GM12892 (cell line): ENCODE data around the gene TRIM58.

Source experiments
- DNase-seq: peaks from one replicate; pipeline ENCODE4 v3.0.0; 2011; ENCODE audit not compliant: insufficient read length
- FAIRE-seq: peaks from 2 replicates; lab custom pipeline; 2011; peaks lifted over from hg19 to GRCh38; lab: Jason Lieb, UNC
- POLR2A ChIP-seq: IDR thresholded peaks from 2 replicates; pipeline ENCODE4 v1.6.1; 2011; ENCODE audit warnings: low read depth, low read length, control low read depth
- POLR2AphosphoS5 ChIP-seq: IDR thresholded peaks from 2 replicates; pipeline ENCODE4 v1.6.1; 2011; ENCODE audit warnings: low read depth, low read length, control low read depth
- TAF1 ChIP-seq: IDR thresholded peaks from 2 replicates; pipeline ENCODE4 v1.6.1; 2011; ENCODE audit warnings: low read depth, mild to moderate bottlenecking, control low read depth, low read length, borderline replicate concordance

Gene TRIM58

DNA sequence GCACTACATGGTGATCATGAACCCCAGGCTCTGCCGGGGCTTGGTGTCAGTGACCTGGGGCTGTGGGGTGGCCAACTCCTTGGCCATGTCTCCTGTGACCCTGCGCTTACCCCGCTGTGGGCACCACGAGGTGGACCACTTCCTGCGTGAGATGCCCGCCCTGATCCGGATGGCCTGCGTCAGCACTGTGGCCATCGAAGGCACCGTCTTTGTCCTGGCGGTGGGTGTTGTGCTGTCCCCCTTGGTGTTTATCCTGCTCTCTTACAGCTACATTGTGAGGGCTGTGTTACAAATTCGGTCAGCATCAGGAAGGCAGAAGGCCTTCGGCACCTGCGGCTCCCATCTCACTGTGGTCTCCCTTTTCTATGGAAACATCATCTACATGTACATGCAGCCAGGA is 39.0 kb downstream of the TRIM58 start:
- no peak for TF ChIP-seq POLR2AphosphoS5
- no peak for TF ChIP-seq POLR2A
- no peak for TF ChIP-seq TAF1
- FAIRE-seq, result no peak

DNA sequence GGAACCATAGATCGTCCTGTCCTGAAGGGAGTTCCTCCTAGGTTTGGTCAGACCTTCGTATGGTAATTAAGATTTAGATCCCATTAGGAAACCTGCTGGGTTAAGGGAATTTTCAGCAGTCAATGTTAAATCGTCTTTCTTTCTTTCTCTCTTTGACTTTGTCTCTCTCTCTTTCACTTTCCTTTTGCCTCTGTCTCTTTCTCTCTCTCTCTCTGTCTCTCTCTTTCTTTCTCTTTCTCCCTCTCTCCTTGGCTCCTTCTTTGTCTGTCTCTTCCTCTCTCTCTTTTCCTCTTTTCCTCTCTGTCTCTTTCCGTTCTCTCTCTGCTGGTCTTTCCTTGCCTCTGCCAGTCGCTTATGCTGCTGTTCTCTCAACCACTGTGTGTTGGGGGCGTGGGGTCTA is 47.1 kb downstream of the TRIM58 start:
- TF ChIP-seq POLR2AphosphoS5 (no peak), POLR2A (no peak)
- no peak for DNase-seq
- no peak for FAIRE-seq

More for the DNA sequence above, 39.0 kb downstream of the TRIM58 start:
- DNase-seq, result no peak

DNA sequence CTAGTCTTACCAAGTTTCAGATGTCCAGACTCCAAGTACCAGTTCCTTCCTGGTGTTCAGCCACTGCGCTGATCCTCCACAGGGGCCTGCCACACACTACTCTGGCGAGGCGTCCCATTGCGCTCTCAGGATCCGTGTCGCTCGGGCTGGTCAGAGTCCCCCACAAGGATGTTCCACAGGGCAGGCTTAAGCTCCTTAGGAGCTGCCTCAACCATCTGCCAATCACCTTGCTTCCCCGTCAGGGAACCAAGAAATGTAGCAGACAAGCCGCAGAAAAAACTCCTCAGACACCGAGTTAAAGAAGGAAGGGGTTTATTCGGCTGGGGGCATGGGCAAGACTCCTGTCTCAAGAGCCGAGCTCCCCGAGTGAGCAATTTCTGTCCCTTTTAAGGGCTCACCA is 48.2 kb downstream of the TRIM58 start:
- FAIRE-seq, result no peak
- DNase-seq, result no peak
- no peak for TF ChIP-seq TAF1
- no peak for TF ChIP-seq POLR2AphosphoS5
- no peak for TF ChIP-seq POLR2A

DNA sequence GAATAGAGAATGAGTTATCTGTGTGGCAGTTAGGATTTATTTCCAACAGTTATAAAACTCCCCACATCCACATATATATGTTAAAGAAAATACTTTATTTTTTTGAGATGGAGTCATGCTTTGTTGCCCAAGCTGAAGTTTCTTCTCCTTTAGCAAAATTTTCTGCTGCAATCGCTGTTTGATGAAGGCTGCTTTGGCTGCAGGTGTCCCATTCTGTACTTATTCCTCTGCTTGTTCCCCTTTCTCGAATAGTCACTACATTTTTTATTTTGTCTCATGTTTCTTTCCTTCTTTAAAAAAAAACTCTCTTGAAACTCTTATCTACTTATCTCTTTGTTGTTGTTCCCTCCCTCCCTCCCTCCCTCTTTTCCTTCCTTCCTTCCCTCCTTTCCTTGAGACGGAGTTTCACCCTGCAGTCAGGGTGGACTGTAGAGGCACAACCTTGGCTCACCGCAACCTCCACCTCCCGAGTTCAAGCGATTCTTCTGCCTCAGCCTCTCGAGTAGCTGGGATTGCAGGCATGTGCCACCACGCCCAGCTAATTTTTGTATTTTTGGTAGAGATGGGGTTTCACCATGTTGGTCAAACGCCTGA is 49.0 kb downstream of the TRIM58 start:
- no peak for FAIRE-seq
- DNase-seq, result no peak
- TF ChIP-seq POLR2AphosphoS5 (no peak), POLR2A (no peak), TAF1 (no peak)

DNA sequence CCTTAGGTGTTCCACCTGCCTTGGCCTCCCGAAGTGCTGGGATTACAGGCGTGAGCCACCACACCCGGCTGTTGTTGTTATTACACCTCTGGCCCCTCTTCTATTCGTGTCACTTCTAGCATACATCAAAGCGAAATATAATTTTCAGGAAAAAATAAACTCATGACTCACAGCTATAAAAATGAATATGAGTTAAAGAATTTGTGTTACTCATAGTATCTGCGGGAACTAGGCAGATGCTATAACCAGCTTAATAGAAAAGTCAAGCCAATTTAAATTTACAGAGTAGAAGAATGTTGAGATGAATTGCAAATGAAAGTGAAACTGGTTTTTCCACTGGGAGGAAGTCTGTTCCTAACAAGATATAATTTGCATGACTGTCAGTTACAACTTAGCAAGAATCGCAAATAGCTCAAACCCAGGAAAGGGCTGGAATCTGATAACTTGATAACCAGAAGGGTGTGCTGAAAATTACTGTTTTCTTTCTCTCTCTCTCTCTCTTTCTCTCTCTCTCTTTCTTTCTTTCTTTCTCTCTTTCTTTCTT is 49.6 kb downstream of the TRIM58 start:
- TF ChIP-seq POLR2AphosphoS5 (no peak), POLR2A (no peak), TAF1 (no peak)
- DNase-seq (no peak), FAIRE-seq (no peak)

DNA sequence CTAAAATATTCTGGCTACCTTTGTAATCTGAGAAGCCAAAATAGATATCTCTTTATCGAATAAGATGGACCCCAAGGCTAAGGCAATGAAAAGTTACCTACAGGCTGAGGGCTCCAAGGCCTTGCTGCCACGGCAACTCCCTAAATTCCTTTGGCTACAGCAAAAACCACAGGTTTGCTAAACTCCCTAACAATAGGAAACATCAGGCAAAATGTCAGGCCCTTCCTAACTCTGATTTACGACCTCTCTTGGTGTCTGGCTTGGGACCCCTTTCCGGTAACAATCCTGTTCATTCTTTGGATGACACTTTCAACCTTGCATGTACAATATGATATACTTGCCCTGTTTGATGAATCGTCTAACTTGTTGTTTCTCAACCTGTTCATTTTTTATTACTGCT is 51.8 kb downstream of the TRIM58 start:
- DNase-seq, result no peak
- no peak for FAIRE-seq
- TF ChIP-seq TAF1 (no peak), POLR2AphosphoS5 (no peak), POLR2A (no peak)

DNA sequence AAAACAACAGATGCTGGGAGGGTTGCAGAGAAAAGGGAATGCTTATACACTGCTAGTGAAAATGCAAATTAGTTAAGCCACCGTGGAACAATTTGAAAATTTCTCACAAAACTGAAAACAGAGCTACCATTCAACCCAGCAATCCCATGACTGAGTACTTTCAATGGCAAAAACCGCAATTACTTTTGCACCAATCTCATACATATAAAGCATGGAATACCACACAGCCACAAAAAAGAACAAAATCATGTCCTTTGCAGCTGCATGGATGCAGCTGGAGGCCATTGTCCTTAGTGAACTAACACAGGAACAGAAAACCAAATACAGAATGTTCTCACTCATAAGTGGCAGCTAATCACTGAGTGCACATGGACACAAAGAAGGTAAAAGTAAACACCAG is 56.8 kb downstream of the TRIM58 start:
- FAIRE-seq, result no peak
- no peak for DNase-seq
- TF ChIP-seq POLR2A (no peak), TAF1 (no peak), POLR2AphosphoS5 (no peak)

DNA sequence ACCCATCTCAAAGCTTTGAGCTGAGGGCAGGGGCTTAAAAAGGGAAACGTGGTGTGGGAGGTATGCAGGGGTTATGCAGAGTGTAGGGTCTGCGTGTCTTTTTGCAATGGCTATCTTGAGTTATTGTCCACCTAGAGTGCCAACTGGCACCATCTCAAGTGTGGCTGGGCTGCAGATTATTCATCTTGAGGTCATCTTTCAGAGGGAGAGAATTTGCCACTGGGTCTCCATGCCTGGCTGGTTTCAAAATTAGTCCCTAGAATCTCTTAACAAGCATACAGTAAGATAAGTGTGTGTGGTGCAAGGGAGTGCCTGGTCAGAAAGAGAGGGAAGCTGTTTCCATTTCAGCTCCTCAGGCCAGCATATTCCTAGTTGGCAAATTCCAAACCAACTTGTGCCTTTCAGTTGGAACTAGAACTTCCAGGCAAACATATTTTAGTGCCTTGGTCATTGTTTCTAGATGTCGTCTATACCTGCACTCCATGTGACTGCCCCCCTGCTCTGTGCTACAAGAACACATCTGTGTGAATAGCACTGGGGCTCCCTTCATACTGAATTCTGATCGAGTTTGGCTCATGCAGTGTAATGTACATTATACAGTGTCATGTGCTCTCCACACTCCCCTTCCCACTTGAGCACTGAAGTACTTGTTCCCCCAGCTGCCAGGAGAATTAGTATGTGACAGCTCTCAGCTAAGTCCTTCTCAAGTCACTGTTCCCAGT is 58.1 kb downstream of the TRIM58 start:
- TF ChIP-seq POLR2A (no peak), TAF1 (no peak), POLR2AphosphoS5 (no peak)
- DNase-seq, result no peak
- FAIRE-seq, result no peak

DNA sequence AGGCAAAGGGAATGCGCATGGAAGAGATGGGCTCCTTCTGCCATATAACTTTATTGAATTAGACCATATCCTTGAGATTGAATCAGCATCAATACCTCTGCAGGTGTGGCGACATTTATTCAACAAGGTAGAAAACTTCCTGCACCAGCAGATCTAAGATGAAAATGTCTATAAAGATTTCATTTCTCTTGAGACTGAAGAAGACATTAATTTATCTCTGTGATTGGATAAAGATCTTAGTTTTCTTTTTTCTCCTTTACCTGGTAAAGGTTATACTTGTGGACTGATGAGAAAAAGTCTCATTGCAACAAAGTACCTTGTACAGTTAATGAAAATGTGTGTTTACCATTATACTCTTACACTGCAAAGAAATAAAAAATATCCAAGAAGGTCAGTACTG is 63.0 kb downstream of the TRIM58 start, which contains the start of gene OR2T8:
TSS of gene OR2T8 (plus strand) at position 301 of the 400 bp plus-strand sequence. CDS start 766 bp downstream, outside the sequence.
- TF ChIP-seq POLR2AphosphoS5 (no peak), TAF1 (no peak)
- DNase-seq (no peak), FAIRE-seq (no peak)

DNA sequence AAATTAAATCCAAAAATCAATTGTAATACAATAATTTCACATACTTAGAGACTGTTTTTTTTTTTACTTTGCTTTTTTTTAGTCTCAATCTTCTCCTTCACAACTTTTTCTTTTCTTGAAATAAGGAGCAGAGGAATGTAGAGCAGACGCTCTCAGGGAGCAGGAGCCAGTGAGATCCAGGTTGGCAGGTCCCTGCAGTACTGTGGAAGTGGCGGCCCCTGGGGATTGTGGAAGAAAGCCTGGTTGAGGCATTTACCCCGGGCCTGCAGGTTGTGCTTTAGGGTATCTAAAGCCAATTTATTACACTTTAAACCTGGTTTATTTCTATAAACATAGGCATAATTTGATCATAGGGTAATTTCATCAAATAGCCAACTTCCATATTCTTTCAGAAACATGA is 67.0 kb downstream of the TRIM58 start:
- FAIRE-seq, result no peak
- TF ChIP-seq POLR2A, result no peak
- TF ChIP-seq TAF1, result no peak
- TF ChIP-seq POLR2AphosphoS5, result no peak
- DNase-seq, result no peak

DNA sequence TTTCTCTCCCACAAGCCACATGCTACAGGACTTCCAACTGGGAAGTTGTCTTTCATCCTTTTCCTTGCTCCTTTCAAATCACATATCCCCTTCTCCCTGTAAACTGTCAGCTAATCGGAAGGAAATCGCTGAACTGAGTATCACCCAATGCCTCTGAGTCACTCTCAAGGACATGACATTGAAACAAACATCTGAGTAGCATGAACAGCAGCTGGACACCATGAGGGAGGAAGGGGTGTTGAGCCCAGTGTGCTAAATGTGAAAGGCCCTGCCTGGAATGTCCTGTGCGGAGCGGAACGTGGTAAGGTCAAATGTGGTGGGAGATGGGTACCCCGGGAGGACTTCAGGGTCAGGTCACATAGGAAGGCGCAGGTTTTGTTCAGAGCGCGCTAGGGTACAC is 67.9 kb downstream of the TRIM58 start, which contains the start of gene OR2AJ1:
TSS of gene OR2AJ1 (plus strand) at position 22 of the 400 bp plus-strand sequence. CDS start 8,880 bp downstream, outside the sequence.
- DNase-seq (no peak), FAIRE-seq (no peak)
- TF ChIP-seq POLR2AphosphoS5, result no peak
- no peak for TF ChIP-seq POLR2A
- TF ChIP-seq TAF1, result no peak
